PC-9 (cell line): ENCODE measurements around the gene BMERB1. TPM values are rescaled to one million over a fixed set of nuclear protein-coding genes. Genes with fewer than 3 reads are reported as not detected.

ENCODE experiments used
- BruUV-seq: library from RNA; stranded (reverse); fragments of 400-500 nt; replicated peaks from 2 replicates; lab custom pipeline; 2021; lab: Mats Ljungman, UMichigan
- CTCF ChIA-PET: fragments of 300-600 bp; sonication (Branson Sonifier 250); formaldehyde crosslinking; loops from one replicate; lab custom pipeline; 2022; ENCODE audit warnings: antibody characterized with exemption; lab: Charles Lee
- POLR2A ChIA-PET: fragments of 300-600 bp; sonication (Branson Sonifier 250); formaldehyde crosslinking; loops from one replicate; lab custom pipeline; 2022; ENCODE audit warnings: antibody characterized with exemption; ENCODE audit not compliant: unreplicated experiment; lab: Charles Lee
- DNase-seq, 2 experiments: peaks; one replicate each; pipeline versions ENCODE4 v3.0.0 to v3.0.0-alpha.2; 2015 to 2022; ENCODE audit warnings: mixed read lengths in 1 of 2
- H2AFZ ChIP-seq: fragments of 200-600 bp; sonication (generic); 2 replicates; pipeline ENCODE4 v1.8.1; 2017; ENCODE audit warnings: antibody characterized with exemption
- H3F3A ChIP-seq: fragments of 200-600 bp; sonication (generic); 2 replicates; pipeline ENCODE4 v1.8.1; 2017; ENCODE audit warnings: antibody characterized with exemption, mild to moderate bottlenecking, low read depth; ENCODE audit not compliant: insufficient read depth
- H3K27ac ChIP-seq: fragments of 200-600 bp; sonication (generic); 2 replicates; pipeline ENCODE4 v1.6.1; 2016; ENCODE audit warnings: mixed run types
- H3K27me3 ChIP-seq: fragments of 200-600 bp; sonication (generic); 2 replicates; pipeline ENCODE4 v1.6.1; 2016; ENCODE audit warnings: low read depth, mixed run types; ENCODE audit not compliant: insufficient read depth
- H3K36me3 ChIP-seq: fragments of 200-600 bp; sonication (generic); 2 replicates; pipeline ENCODE4 v1.6.1; 2016; ENCODE audit warnings: low read depth, mixed run types
- H3K4me1 ChIP-seq: fragments of 200-600 bp; sonication (generic); replicated peaks from 2 replicates; pipeline ENCODE4 v1.6.1; 2016; ENCODE audit warnings: mixed run types; ENCODE audit not compliant: insufficient read depth
- H3K4me2 ChIP-seq: fragments of 200-600 bp; sonication (generic); 2 replicates; pipeline ENCODE4 v1.6.1; 2017; ENCODE audit warnings: mixed run types
- H3K4me3 ChIP-seq: fragments of 200-600 bp; sonication (generic); 2 replicates; pipeline ENCODE4 v1.6.1; 2016; ENCODE audit warnings: mixed run types
- H3K79me2 ChIP-seq: fragments of 200-600 bp; sonication (generic); 2 replicates; pipeline ENCODE4 v1.6.1; 2017; ENCODE audit warnings: low read depth, mixed run types
- H3K9me2 ChIP-seq: fragments of 200-600 bp; sonication (generic); 2 replicates; pipeline ENCODE4 v1.8.1; 2017; ENCODE audit warnings: mild to moderate bottlenecking; ENCODE audit not compliant: insufficient read depth
- H3K9me3 ChIP-seq: fragments of 200-600 bp; sonication (generic); 2 replicates; pipeline ENCODE4 v1.8.1; 2016; ENCODE audit warnings: low read depth; ENCODE audit not compliant: insufficient read depth
- H4K20me1 ChIP-seq: fragments of 200-600 bp; sonication (generic); 2 replicates; pipeline ENCODE4 v1.8.1; 2017; ENCODE audit not compliant: insufficient read depth
- CTCF ChIP-seq: fragments of 200-600 bp; sonication (generic); conservative IDR thresholded peaks from 2 replicates; pipeline ENCODE4 v1.6.1; 2017; ENCODE audit warnings: mixed run types, antibody characterized with exemption, mild to moderate bottlenecking, moderate library complexity
- EZH2 ChIP-seq: fragments of 200-600 bp; sonication (generic); IDR thresholded peaks from 2 replicates; pipeline ENCODE4 v1.8.0; 2017; ENCODE audit warnings: antibody characterized with exemption, low read depth
- intact Hi-C: fragments of 100-400 bp; cut with micrococcal nuclease; formaldehyde crosslinking; loops from one replicate; pipeline ENCODE4 v1.10.0; 2022; ENCODE audit not compliant: unreplicated experiment
- total RNA-seq: library from RNA; stranded (reverse); gene quantifications from 2 replicates; pipeline ENCODE4 v1.2.3, GENCODE V29; 2021

The BMERB1 gene
- total RNA-seq, 1 experiment from 2014 or later, result 4.3 TPM

GRCh38 chr16:15548482-15548891 is 114.1 kb downstream of the BMERB1 start:
- H2AFZ ChIP-seq, result no peak overlapping the region
- H3K4me3 ChIP-seq, result no peak overlapping the region
- DNase-seq, result no peak
- peaks cover 1% of the 10 kb centered on the region; the same call in 1 of the 2 replicates for H3K9me3 ChIP-seq
- no peaks in the 10 kb centered on the region for H3K79me2 ChIP-seq
- H4K20me1 ChIP-seq, result no peaks in the 10 kb centered on the region
- POLR2A ChIA-PET, result no interaction called here
- peaks cover 7% of the 10 kb centered on the region for H3K4me1 ChIP-seq
- BruUV-seq, result no TSS peak
- H3K9me2 ChIP-seq, result no peaks in the 10 kb centered on the region
- intact Hi-C loops, result no loop called here
- H3F3A ChIP-seq, result peaks cover 16% of the 10 kb centered on the region; the same call in 1 of the 2 replicates
- no peak overlapping the region for H3K4me2 ChIP-seq
- CTCF ChIA-PET, result no interaction called here
- no peaks in the 10 kb centered on the region for H3K27me3 ChIP-seq
- no peak overlapping the region for H3K27ac ChIP-seq
- TF ChIP-seq EZH2 (no peak), CTCF (no peak)
- H3K36me3 ChIP-seq, result no peaks in the 10 kb centered on the region

- DNase-seq, result no peak
These were observed 118.1 kb downstream of the BMERB1 start for GRCh38 chr16:15552507-15552906.

GRCh38 chr16:15553313-15554088 is 119.1 kb downstream of the BMERB1 start:
- TF ChIP-seq CTCF (no peak), EZH2 (no peak)
- Histone ChIP-seq H3K27ac (no peak overlapping the region), H3K27me3 (no peaks in the 10 kb centered on the region), H3K4me1 (peaks cover 7% of the 10 kb centered on the region), H3K79me2 (no peaks in the 10 kb centered on the region), H3F3A (peaks cover 12% of the 10 kb centered on the region; the same call in 1 of the 2 replicates), H3K4me3 (no peak overlapping the region), H3K4me2 (no peak overlapping the region), H3K36me3 (no peaks in the 10 kb centered on the region), H3K9me2 (no peaks in the 10 kb centered on the region), H2AFZ (no peak overlapping the region), H3K9me3 (no peaks in the 10 kb centered on the region; the same call in 1 of the 2 replicates), H4K20me1 (no peaks in the 10 kb centered on the region)
- intact Hi-C loops, result no loop called here
- DNase-seq, result no peak
- CTCF ChIA-PET, result no interaction called here
- no TSS peak for BruUV-seq
- POLR2A ChIA-PET, result interaction anchor here (0.7 kb wide), 1 partner anchor 35 kb away, joined by 4 read pairs; no protein-coding TSS in a partner anchor

More at GRCh38 chr16:15552507-15552906, 118.1 kb downstream of the BMERB1 start:
- no peaks in the 10 kb centered on the region for H3K27me3 ChIP-seq
- no peaks in the 10 kb centered on the region for H3K36me3 ChIP-seq
- no peak overlapping the region for H3K4me3 ChIP-seq
- no peak overlapping the region for H3K27ac ChIP-seq
- H3F3A ChIP-seq, result peaks cover 19% of the 10 kb centered on the region; the same call in 1 of the 2 replicates
- H3K4me2 ChIP-seq, result no peak overlapping the region
- intact Hi-C loops, result no loop called here
- TF ChIP-seq EZH2, result no peak
- no peak for TF ChIP-seq CTCF
- no peaks in the 10 kb centered on the region for H3K9me2 ChIP-seq
- BruUV-seq, result no TSS peak
- no peak overlapping the region for H2AFZ ChIP-seq
- peaks cover 7% of the 10 kb centered on the region for H3K4me1 ChIP-seq
- H3K79me2 ChIP-seq, result no peaks in the 10 kb centered on the region
- no peaks in the 10 kb centered on the region for H4K20me1 ChIP-seq
- no peaks in the 10 kb centered on the region; the same call in 1 of the 2 replicates for H3K9me3 ChIP-seq
- POLR2A ChIA-PET, result no interaction called here
- CTCF ChIA-PET, result no interaction called here
